ENCODE measurements around the gene IL23R. TPM values are rescaled to one million over a fixed set of nuclear protein-coding genes. Genes with fewer than 3 reads are reported as not detected.

Gene IL23R
- total and polyA plus RNA-seq, 2 of the 13 experiments (the other 11 are each of a cell fraction or from before 2014, with no cell fraction given), result not detected

GRCh38 chr1:67149179-67149770 is 17.0 kb upstream of the IL23R start (continued):
- TF ChIP-seq KIAA2018 (CRISPR knock-in tag; IDR thresholded peaks at IDR 0.05; ENCODE audit: borderline replicate concordance) (no peak), ZNF879 (CRISPR knock-in tag; IDR thresholded peaks at IDR 0.05) (no peak)

GRCh38 chr1:67150931-67151330 is 15.3 kb upstream of the IL23R start:
- Histone ChIP-seq H4K20me1 (ENCODE audit: insufficient read depth, low read length) (no peaks in the 10 kb centered on the region), H3K79me2 (ENCODE audit: insufficient read depth, low read length) (no peaks in the 10 kb centered on the region), H2AFZ (ENCODE audit: low read length) (no peak overlapping the region), H3K9ac (ENCODE audit: insufficient read depth, low read depth, low read length) (no peak overlapping the region), H3K4me2 (ENCODE audit: low read depth, low read length) (no peak overlapping the region), H3K27ac (ENCODE audit: extremely low read length, insufficient read depth, low read length) (no peak overlapping the region), H3K4me3 (replicated peaks in 1 of 3; ENCODE audit: insufficient read depth in 1 of 3, low read depth in 2 of 3, low read length in 3 of 3) (no peak overlapping the region), H3K9me3 (ENCODE audit: low read length) (no peaks in the 10 kb centered on the region), H3K27me3 (ENCODE audit: control insufficient read depth in 1 of 2, insufficient read depth in 2 of 2, low read length in 2 of 2) (no peaks in the 10 kb centered on the region; a peak in 1 of 5 replicates), H3K4me1 (ENCODE audit: insufficient read depth, low read length) (peaks cover 10% of the 10 kb centered on the region), H3K36me3 (replicated peaks in 1 of 2; ENCODE audit: control insufficient read depth in 1 of 2, insufficient read depth in 2 of 2, low read length in 2 of 2) (no peaks in the 10 kb centered on the region)
- 64% methylated on average over 4 of the region's 4 CpGs for WGBS (ENCODE audit: low lambda C conversion rate)
- no TSS peak for BruUV-seq (replicated peaks)
- ChIA-PET CTCF (ENCODE audit: low intra/inter-chr PET ratio, low total read pairs) (no interaction called here), POLR2A (no interaction called here)
- in situ Hi-C loops (cut with HindIII; ENCODE audit: extremely low pct_ligation_motif_present, low pct_unique_long_range_greater_than_20kb) (no loop called here), intact Hi-C loops (cut with micrococcal nuclease; ENCODE audit: unreplicated experiment) (no loop called here)
- no peak for FAIRE-seq
- DNase-seq (ENCODE audit: low spot score), result no peak
- no peak for ATAC-seq
- TF ChIP-seq ATF5 (CRISPR knock-in tag; IDR thresholded peaks at IDR 0.05; ENCODE audit: low read depth), result no peak
- TF ChIP-seq GABPA (IDR thresholded peaks at IDR 0.05; ENCODE audit: low read depth, low read length), result no peak
- no peak for TF ChIP-seq GABPA (CRISPR knock-in tag; IDR thresholded peaks at IDR 0.05; ENCODE audit: low read depth)
